ENCODE results near the gene STK32B. TPM values are rescaled to one million over a fixed set of nuclear protein-coding genes. Genes with fewer than 3 reads are reported as not detected.

The STK32B gene
- total and polyA plus RNA-seq, 8 donors, result 0.90 to 5.1 (median 3.3) TPM

- ATAC-seq, result no peak
- TF ChIP-seq CTCF (IDR thresholded peaks at IDR 0.05), result no peak
- peaks cover 0 to 20% of the 10 kb centered on the region in 2 donors for H3K9me3 ChIP-seq
- no peak overlapping the region for H3K4me3 ChIP-seq
- DNase-seq, result no peak
- no peaks in the 10 kb centered on the region for H3K36me3 ChIP-seq
- H3K4me1 ChIP-seq, result no peaks in the 10 kb centered on the region
- intact Hi-C loops (cut with DNase I), result no loop called here
- H3K27me3 ChIP-seq, result no peaks in the 10 kb centered on the region
- no peak overlapping the region for H3K27ac ChIP-seq
Measured at GRCh38 chr4:5545271-5545670, 494.0 kb downstream of the STK32B start.

- DNase-seq (no peak), ATAC-seq (no peak)
- intact Hi-C loops (cut with DNase I), result no loop called here
- Histone ChIP-seq H3K27ac (no peak overlapping the region), H3K27me3 (no peaks in the 10 kb centered on the region), H3K4me3 (no peak overlapping the region), H3K36me3 (no peaks in the 10 kb centered on the region), H3K9me3 (peaks cover 0 to 31% of the 10 kb centered on the region in 2 donors), H3K4me1 (no peaks in the 10 kb centered on the region)
- TF ChIP-seq CTCF (IDR thresholded peaks at IDR 0.05), result no peak
Measured at GRCh38 chr4:5547651-5548249, 496.5 kb downstream of the STK32B start.

Other genes starting within 250 kb of the STK32B start
- 1 to 10 TPM; 2.0 to 2.9 TPM for gene MSX1, start 191.8 kb upstream of the STK32B start, total RNA-seq
- 1 to 10 TPM; 1.2 to 4.2 (median 1.6) TPM for gene MSX1, start 191.8 kb upstream of the STK32B start, polyA plus RNA-seq (ENCODE audit: insufficient read length in 6 of 6)
- gene CYTL1, start 32.0 kb upstream of the STK32B start, total RNA-seq, result 1 to 10 TPM in 1 of 2 donors, under 1 TPM in 1; 0.73 to 1.8 TPM
- gene CYTL1, start 32.0 kb upstream of the STK32B start, polyA plus RNA-seq (ENCODE audit: insufficient read length in 6 of 6), result 10 to 100 TPM; 17.8 to 56.3 (median 33.0) TPM

Data from left lung (tissue), 10 donors.